Inferior parietal cortex (tissue), 1 donor: ENCODE results near the gene BRAF.
"Not testable (repeated sequence)": the region's sequence is repeated elsewhere in the genome, so short reads cannot be mapped to it uniquely, and the experiment has no call there.

Experiments used
- DNase-seq: peaks from one replicate; pipeline ENCODE4 v3.0.0-alpha.2; 2016; ENCODE audit errors: extremely low spot score

The BRAF gene

DNA sequence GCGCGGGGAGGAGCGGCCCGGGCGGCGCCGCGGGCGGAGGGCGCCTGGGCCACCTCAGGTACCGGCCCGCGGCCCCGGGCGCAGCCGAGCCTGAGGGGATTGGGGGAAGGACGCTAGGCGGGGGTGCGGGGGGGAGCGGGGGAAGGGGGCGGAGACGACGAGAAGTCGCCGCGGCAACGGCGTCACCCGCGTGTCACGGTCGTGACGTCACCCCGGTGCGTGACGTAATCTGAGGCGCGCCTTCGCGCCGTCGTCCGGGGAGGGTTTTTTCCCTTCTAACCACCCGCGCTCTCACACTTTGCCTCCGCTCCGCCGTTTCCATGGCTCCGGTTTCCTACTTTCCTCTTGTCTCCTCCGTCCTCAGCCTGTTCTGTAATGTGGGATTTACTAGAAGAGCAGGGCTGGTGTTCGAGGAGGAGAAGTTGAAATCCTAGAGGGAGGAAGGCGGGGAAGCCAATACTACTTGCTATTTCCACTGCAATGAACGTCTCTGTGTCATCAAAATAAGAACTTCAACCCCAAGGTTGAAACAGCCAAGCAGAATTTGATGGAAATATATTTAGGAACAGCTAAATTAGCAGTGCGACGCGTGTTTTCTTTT, at the start of gene BRAF:
BRAF (minus strand) TSS at position 109 of the 601 bp plus-strand sequence. CDS start 226 bp downstream, outside the sequence.
- peak; percentile 96 for DNase-seq

GRCh38 chr7:140972876-140973829, 48.4 kb upstream of the BRAF start:
- no peak for DNase-seq

- no peak for DNase-seq
Measured at GRCh38 chr7:140972344-140972743, 47.6 kb upstream of the BRAF start.

DNA sequence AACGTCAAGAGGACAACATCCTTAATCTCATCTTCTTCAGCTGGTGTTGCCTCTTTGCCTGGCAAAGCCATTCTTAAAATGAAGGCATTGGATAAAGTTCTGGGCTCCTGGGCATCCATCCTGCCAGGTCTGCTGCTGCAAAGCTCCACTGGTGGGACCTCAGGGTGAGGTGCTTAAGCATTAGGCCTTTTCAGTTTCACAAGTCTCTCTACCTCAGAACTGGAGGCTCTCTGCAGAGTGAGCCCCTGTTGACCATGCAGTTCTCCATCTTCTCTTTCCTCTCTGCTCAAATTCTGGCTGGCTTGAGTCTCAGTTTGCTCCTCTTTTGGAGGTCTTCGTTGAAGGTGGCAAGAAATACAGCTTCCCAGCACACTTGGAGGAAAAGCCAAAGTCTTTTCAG, 42.7 kb upstream of the BRAF start:
- DNase-seq = no peak

DNA sequence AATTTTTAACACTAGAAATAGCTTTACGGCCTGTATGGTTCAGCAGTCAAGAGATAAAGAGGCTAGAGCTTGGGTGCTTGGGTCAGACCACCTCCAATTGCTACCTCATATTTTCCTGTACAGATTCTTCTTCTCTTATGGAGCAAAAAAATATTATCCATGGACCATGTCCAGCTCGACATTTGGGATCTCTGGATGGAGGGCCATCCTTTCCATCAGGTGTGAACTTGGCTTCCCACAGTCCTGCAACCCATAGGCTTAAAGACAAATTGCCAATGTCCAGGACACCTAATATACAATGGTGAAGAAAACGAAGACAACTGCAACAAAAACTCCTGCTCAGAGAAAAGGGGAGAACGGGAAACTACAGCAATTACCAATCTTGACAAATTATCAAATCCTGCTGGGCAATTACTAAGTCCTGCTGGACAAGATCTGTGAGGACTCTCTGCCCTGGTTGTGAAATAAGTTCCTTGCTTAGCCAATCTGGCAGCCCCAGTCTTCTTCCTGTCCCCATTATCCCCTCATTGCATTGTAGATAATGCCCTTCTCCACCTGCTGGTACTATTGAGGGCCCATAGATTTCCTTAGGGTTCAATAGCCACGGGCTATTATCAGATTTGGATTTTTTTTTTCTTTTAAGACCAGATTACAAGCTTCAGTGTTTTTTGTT, 42.0 kb upstream of the BRAF start:
- no peak for DNase-seq

DNA sequence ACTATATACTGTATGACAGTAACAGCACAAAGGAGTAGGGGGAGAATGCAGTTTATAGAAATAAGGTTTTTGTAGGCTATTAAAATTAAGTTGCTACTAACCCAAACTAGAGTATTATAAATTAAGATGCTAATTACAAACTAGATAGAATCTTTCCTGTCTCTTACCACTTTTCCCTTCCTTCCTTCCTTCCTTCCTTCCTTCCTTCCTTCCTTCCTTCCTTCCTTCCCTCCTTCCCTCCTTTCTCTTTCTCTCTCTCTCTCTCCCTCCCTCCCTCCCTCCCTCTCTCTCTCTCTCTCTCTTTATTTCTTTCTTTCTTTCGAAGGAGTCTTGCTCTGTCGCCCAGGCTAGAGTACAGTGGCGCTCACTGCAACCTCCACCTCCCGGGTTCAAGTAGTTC, 36.4 kb upstream of the BRAF start:
- no peak for DNase-seq

DNA sequence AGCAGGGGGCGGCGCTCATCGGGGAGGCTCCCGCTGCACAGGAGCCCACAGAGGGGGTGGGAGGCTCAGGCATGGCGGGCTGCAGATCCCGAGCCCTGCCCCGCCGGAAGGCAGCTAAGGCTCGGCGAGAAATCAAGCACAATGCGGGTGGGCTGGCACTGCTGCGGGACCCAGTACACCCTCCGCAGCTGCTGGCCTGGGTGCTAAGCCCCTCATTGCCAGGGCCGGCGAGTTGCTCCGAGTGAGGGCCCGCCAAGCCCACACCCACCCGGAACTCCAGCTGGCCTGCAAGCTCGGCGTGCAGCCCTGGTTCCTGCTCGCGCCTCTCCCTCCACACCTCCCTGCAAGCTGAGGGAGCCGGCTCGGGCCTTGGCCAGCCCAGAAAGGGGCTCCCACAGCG, 32.3 kb upstream of the BRAF start:
- DNase-seq = not testable (repeated sequence)

DNA sequence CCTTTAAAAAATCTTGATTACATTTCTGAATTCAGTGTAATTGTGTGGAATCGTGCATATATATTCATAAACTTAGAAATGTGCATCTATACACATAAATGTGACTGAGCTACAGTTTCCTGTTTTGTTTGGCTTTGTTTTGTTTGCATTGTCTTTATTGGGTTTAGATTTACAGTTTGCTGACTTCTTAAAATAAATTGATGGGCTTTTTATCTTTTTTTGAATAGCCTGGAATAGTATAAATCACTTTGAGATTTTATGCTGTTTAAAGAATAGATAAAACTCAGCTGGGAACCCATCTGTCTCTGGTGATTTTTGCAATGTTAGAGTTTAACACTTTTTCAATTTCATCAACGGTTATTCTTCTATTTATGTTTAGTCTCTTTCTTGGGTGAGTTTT, 21.2 kb upstream of the BRAF start:
- DNase-seq = no peak

GRCh38 chr7:140942242-140942641, 17.5 kb upstream of the BRAF start:
- not testable (repeated sequence) for DNase-seq

DNA sequence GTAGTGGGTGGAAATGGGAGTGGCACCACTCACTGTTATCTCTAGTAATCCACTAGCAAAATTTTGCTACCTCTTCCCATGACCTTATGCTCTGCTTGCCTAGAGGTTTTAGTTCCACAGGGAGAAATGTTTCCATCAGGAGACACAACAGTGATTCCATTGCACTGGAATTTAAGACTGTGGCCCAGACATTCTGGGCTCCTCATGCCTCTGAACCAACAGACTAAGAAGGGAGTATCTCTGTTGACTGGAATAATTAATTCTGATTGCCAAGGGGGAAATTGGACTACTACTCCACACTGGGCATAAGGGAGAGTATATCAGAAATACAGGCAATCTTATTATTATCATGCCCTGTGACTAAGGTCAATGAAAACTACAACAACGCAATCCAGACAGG, 16.2 kb upstream of the BRAF start:
- DNase-seq = no peak

- no peak for DNase-seq
Measured at GRCh38 chr7:140937702-140938264, 13.1 kb upstream of the BRAF start.

DNA sequence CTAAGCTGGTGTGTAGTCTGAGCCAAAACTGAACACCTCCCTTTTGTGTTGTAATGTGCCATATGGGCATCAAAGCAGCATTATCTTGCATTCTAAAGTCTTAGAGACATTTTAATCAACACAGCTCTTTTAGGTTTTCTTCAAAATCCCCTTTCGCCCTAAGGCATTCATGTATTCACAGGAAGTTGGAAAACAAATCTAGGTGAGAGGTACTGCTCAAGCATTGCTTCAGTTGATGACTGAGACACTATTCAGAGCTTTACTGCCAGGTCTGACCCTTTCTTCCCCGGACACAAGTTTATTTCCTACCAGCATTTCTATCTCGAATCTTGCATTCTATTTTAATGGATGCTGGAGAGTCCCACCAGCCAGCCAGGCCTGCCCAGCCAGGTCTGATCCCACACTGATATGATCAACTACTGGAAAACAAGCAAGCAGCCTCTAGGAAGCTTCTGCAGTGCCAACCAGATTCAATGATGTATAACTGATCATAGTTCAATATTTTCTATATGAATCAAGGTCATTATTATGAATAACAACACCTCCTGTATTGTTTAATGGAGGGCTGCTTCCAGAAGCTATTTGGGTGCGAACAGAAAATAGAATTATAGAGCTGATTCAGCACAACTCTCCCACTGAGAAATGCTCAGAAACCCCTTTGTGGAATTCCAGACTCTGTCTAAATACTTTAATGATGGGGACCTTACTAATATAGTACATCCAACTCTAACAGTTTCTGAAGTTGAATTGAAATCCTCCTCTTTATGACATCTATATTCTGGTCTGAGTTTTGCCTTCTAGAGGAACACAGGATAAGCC, 4.0 kb upstream of the BRAF start:
- DNase-seq = no peak

DNA sequence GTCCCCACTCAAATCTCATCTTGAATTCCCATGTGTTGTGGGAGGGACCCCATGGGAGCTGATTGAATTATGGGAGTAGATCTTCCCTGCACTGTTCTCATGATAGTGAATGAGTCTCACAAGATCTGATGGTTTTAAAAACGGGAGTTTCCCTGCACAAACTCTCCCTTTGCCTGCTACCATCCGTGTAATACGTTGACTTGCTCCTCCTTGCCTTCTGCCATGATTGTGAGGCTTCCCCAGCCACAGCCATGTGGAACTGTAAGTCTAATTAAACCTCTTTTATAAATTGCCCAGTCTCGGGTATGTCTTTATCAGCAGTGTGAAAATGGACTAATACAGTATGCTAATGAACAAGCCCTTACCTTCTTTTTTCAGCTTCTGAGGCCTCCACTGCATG, 3.2 kb upstream of the BRAF start:
- not testable (repeated sequence) for DNase-seq

- DNase-seq = no peak
Measured at GRCh38 chr7:140927351-140927750, 2.6 kb upstream of the BRAF start.

DNA sequence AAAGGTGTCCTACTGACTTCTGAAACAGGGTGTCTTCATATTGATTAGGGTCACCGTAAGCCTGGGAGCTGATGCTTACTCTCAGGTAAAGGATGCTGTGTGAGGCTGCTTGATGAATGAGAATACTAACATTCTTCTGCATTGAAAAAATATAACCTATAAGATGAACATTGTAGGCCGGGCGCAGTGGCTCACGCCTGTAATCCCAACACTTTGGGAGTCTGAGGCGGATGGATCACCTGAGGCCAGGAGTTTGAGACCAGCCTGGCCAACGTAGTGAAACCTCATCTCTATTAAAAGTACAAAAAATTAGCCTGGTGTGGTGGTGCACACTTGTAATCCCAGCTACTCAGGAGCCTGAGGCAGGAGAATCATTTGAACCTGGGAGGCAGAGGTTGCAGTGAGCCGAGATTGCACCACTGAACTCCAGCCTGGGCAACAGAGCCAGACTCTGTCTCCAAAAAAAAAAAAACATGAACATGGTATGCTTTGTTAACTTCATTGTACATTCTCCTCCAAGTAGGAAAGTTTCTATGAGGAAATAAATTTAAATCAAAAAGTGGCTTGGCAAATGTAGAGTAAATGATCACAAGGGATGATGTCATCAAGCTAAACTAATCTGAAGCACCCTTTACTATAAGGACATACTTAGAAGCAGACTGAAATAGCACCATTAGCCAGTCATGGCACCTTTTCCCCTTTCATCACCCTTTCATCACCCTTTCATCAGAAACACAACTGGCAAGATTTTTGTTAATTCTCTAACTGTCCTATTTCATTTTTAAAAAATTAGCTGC, 1.5 kb upstream of the BRAF start:
- no peak for DNase-seq

- peak; percentile 71 for DNase-seq
Measured at GRCh38 chr7:140924019-140924820, 509 bp downstream of the BRAF start.

DNA sequence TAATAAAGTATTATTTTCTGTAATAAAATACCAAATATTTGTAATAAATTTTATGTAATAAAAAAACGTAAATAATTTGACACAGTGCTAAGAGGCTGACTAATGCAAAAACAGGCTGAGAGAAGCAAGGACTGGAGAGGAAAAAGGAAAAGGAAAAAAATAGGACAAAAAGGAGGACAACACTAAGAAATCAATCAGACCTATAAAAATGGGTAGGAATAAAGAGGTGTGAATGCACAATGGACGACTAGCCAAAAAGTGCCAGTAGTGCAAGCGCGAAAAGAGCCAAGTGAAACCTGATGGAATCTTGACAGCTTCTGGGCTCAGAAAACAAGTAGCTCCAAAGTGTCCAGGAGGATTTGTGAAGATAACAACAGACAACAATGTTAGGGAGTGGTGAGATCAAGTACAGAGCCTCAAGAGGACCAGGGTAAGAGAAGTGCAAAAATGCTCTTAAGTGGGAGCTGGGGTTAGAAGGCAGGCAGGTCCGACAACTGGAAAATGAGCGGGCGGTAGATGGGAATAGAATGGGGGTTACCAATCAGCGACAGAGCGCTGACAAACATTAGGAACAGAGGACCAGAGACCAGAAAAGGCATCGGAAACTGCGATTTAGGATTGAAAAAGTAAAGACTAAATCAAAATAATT, 1.2 kb downstream of the BRAF start:
- DNase-seq = peak; percentile 52

DNA sequence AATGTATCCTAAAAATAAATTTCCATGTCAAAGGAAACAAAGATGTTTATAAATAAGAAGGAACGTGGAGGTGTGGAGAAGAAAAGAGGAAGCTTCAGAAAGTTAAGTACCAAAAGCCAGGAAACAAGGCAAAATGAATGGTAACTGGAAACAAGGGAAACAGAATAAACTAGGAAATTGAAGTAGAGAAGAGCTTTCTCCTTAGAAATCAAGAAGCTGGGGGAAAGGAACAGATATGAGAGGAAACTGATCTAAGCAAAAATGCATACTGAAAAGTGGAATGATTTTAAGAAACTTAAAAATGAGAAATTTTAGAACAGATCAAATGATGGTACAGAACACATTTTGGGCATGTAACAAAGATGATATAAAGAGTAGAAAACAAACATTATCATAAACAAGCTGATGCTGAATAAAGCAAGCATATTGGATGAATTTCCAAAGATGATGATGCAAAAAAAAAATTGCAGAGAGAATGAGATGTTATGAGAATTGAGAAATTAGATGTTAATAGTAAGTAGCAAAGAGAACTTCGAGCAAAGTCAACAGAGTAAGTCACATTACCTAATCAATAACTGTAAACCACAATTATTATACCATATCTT, 1.9 kb downstream of the BRAF start:
- DNase-seq = no peak

GRCh38 chr7:140920745-140921144, 4.0 kb downstream of the BRAF start:
- DNase-seq = no peak
